Measurements from ENCODE around the gene ZNF722.

ZNF722 gene

DNA sequence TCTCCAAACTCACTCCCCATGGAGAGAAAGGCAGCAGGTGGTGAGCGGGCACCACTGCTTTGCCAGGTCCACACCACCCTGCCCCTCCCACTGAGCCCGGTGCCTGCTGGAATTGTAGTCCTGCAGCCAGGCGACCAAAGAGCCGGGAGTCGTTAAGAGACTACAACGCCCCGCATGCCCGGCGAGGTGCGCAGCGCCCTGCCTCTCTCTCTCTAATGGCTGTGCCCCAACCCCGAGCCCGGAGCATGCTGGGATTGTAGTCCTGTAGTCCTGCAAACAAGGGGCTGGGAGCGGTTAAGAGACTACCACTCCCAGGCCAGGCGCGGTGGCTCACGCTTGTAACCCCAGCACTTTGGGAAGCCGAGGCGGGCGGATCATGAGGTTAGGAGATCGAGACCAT lies 38.4 kb downstream of the ZNF722 start:
- Histone ChIP-seq H3K4me2 (ENCODE audit: low read length) (no peak overlapping the region), H3K4me3 (ENCODE audit: low read depth, low read length) (no peak overlapping the region), H3K9ac (no peak overlapping the region), H3K36me3 (ENCODE audit: control insufficient read depth, insufficient read depth, low read length) (peaks cover 3% of the 10 kb centered on the region), H3K9me3 (ENCODE audit: control insufficient read depth, low read length) (no peaks in the 10 kb centered on the region), H3K79me2 (no peaks in the 10 kb centered on the region), H2AFZ (no peak overlapping the region), H3K27ac (no peak overlapping the region), H3K4me1 (no peaks in the 10 kb centered on the region), H3K27me3 (ENCODE audit: control insufficient read depth, insufficient read depth, low read length) (no peaks in the 10 kb centered on the region)
- TF ChIP-seq, protein P1, sequence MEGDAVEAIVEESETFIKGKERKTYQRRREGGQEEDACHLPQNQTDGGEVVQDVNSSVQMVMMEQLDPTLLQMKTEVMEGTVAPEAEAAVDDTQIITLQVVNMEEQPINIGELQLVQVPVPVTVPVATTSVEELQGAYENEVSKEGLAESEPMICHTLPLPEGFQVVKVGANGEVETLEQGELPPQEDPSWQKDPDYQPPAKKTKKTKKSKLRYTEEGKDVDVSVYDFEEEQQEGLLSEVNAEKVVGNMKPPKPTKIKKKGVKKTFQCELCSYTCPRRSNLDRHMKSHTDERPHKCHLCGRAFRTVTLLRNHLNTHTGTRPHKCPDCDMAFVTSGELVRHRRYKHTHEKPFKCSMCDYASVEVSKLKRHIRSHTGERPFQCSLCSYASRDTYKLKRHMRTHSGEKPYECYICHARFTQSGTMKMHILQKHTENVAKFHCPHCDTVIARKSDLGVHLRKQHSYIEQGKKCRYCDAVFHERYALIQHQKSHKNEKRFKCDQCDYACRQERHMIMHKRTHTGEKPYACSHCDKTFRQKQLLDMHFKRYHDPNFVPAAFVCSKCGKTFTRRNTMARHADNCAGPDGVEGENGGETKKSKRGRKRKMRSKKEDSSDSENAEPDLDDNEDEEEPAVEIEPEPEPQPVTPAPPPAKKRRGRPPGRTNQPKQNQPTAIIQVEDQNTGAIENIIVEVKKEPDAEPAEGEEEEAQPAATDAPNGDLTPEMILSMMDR (IDR thresholded peaks at IDR 0.05) = no peak

DNA sequence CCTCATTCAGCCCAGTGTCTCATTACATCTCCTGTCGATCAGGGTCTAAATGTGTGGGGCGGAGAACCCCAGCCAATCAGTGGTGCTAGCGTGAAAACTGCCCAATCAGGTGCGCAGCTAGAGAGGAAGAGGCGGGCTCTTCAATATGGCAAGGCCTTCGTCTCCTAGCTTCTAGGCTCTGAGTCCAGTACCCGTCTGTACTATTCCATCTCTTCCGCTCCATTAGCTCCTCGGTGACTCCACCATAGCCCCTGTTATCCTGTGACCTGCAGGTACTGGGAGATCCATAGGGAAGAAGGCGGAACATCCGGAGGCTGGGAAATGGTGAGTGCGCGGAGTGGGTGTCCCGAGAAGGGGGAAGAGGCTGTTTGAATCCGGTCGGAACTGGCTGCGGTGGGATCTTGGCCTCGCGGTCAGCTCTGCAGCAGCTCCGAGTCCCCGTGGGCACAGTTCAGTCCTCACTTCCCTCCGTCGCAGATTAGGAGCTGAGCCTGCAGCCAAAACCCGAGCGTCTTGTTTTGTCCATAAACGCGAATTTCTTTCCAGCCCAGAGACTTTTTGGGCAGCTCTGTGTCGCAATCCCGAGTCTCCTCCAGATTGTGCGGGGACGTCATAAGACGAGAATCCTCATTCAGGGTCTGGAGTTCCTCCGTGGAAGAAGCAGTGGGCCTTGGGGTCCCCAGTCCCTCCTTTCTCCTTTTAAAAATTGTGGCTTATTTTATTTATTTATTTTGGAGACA lies 46.8 kb downstream of the ZNF722 start, which contains the start of gene ZNF727:
Gene ZNF727 (plus strand): TSS at position 134 of the 740 bp plus-strand sequence. CDS start 188 bp downstream, at position 322.
- H3K9me3 ChIP-seq (ENCODE audit: control insufficient read depth, low read length) = no peaks in the 10 kb centered on the region
- TF ChIP-seq, protein P1 (IDR thresholded peaks at IDR 0.05) = no peak
- peak within 1 kb of the TSS; percentile 62 for H2AFZ ChIP-seq
- H3K27me3 ChIP-seq (ENCODE audit: control insufficient read depth, insufficient read depth, low read length) = no peaks in the 10 kb centered on the region
- H3K4me2 ChIP-seq (ENCODE audit: low read length) = peak within 1 kb of the TSS; percentile 70
- no peaks in the 10 kb centered on the region for H3K36me3 ChIP-seq (ENCODE audit: control insufficient read depth, insufficient read depth, low read length)
- peak within 1 kb of the TSS; percentile 96 for H3K4me3 ChIP-seq (ENCODE audit: low read depth, low read length)
- no peaks in the 10 kb centered on the region for H3K79me2 ChIP-seq
- no peak within 1 kb of the TSS for H3K9ac ChIP-seq
- no peaks in the 10 kb centered on the region for H3K4me1 ChIP-seq
- peak within 1 kb of the TSS; percentile 59 for H3K27ac ChIP-seq

DNA sequence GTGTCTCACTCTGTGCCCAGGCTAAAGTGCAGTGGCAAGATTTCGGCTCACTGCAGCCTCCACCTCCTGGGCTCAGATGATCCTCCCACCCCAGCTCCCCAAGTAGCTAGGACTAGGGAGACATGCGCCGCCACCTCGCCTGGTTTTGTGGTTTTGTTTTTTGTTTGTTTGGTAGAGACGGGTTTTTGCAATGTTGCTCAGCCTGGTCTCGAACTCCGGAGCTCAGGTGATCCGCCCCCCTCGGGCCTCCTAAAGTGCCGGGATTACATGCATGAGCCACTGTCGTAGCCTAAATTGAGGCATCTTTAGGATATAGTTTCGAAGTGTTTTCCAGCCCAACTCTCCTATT lies 47.4 kb downstream of the ZNF722 start:
- H3K4me2 ChIP-seq (ENCODE audit: low read length) = peak overlapping the region; percentile 70
- H3K4me3 ChIP-seq (ENCODE audit: low read depth, low read length) = peak overlapping the region; percentile 96
- TF ChIP-seq, protein P1 (IDR thresholded peaks at IDR 0.05) = no peak
- H3K79me2 ChIP-seq = no peaks in the 10 kb centered on the region
- H3K4me1 ChIP-seq = no peaks in the 10 kb centered on the region
- no peaks in the 10 kb centered on the region for H3K36me3 ChIP-seq (ENCODE audit: control insufficient read depth, insufficient read depth, low read length)
- no peak overlapping the region for H2AFZ ChIP-seq
- no peak overlapping the region for H3K9ac ChIP-seq
- H3K27me3 ChIP-seq (ENCODE audit: control insufficient read depth, insufficient read depth, low read length) = no peaks in the 10 kb centered on the region
- H3K27ac ChIP-seq = no peak overlapping the region
- no peaks in the 10 kb centered on the region for H3K9me3 ChIP-seq (ENCODE audit: control insufficient read depth, low read length)
